Choroid plexus epithelial cell (primary cell): ENCODE results near the gene RAI1.

Experiments
- DNase-seq: peaks from one replicate; pipeline ENCODE4 v3.0.0-alpha.2; 2010; ENCODE audit warnings: low read depth
- H3K4me3 ChIP-seq: 2 replicates; pipeline ENCODE4 v1.5.1; 2011; ENCODE audit warnings: low read depth, mild to moderate bottlenecking, control low read depth, low read length, moderate library complexity
- TF ChIP-seq, protein P1 (sequence below): conservative IDR thresholded peaks from 2 replicates; pipeline ENCODE4 v1.5.1; 2011; ENCODE audit warnings: low read depth, mild to moderate bottlenecking, control low read depth, inconsistent platforms, low read length, moderate library complexity

Gene RAI1

DNA sequence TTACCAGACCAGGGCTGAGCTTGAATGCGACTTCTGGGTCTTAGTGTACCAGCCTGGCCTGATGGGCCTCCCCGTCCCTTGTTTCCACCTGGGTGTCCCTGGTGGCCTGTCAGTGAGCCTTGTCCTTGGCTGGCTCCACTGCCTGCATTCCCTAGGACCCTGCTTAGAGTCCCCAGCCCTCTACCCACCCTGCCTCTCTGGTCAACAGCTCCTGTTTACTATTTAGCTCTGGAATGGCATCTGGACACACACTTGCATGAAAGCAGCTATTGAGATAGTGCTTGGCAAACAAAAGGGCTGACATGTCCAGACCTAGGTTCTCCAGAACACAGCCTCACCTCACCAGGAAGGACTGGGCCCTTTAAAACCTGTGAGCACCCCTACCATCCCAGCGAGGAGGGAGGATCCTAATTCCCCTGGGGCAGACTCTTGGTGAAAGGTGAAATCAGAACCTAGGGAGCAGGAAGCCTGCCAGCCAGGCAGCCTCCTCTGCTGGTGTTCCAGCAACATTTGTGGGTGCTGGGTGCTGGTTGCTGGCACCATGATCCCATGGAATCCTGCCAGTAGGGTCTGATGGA, 38.8 kb downstream of the RAI1 start:
- no peak for DNase-seq
- TF ChIP-seq, protein P1, sequence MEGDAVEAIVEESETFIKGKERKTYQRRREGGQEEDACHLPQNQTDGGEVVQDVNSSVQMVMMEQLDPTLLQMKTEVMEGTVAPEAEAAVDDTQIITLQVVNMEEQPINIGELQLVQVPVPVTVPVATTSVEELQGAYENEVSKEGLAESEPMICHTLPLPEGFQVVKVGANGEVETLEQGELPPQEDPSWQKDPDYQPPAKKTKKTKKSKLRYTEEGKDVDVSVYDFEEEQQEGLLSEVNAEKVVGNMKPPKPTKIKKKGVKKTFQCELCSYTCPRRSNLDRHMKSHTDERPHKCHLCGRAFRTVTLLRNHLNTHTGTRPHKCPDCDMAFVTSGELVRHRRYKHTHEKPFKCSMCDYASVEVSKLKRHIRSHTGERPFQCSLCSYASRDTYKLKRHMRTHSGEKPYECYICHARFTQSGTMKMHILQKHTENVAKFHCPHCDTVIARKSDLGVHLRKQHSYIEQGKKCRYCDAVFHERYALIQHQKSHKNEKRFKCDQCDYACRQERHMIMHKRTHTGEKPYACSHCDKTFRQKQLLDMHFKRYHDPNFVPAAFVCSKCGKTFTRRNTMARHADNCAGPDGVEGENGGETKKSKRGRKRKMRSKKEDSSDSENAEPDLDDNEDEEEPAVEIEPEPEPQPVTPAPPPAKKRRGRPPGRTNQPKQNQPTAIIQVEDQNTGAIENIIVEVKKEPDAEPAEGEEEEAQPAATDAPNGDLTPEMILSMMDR = no peak
- H3K4me3 ChIP-seq = no peak overlapping the region

DNA sequence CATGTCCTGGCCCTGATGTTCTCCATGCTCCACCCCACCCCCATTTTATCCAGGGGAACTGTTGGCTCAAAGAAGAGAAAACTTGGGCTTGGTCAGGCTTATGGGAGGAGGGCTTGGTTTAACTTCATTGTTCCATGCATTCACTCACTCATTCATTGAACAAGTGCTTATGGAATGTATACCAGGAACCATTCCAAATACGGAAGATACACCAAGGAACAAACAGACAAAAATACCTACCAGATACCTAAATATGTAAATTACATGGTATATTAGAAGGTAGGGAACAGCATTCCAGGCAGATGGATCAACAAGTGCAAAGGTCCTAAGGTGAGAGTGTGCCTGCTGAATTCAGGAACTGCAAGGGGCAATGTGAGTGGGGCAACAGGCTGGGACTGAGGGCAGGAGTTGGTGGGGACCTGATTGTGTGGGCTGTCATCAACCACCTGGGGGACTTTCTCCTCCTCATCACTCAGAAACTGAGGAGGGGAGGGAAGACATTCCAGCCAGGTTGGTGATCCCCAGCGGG, 39.9 kb downstream of the RAI1 start:
- H3K4me3 ChIP-seq = no peak overlapping the region
- no peak for DNase-seq
- TF ChIP-seq, protein P1 = no peak

GRCh38 chr17:17722081-17722905, 41.0 kb downstream of the RAI1 start:
- peak; percentile 52 for DNase-seq

GRCh38 chr17:17722906-17723353, 41.7 kb downstream of the RAI1 start:
- H3K4me3 ChIP-seq = peak overlapping the region; percentile 70
- no peak for DNase-seq
- TF ChIP-seq, protein P1 = no peak

More at GRCh38 chr17:17722081-17722905, 41.0 kb downstream of the RAI1 start:
- TF ChIP-seq, protein P1 = peak; percentile 33
- peak overlapping the region; percentile 70 for H3K4me3 ChIP-seq

DNA sequence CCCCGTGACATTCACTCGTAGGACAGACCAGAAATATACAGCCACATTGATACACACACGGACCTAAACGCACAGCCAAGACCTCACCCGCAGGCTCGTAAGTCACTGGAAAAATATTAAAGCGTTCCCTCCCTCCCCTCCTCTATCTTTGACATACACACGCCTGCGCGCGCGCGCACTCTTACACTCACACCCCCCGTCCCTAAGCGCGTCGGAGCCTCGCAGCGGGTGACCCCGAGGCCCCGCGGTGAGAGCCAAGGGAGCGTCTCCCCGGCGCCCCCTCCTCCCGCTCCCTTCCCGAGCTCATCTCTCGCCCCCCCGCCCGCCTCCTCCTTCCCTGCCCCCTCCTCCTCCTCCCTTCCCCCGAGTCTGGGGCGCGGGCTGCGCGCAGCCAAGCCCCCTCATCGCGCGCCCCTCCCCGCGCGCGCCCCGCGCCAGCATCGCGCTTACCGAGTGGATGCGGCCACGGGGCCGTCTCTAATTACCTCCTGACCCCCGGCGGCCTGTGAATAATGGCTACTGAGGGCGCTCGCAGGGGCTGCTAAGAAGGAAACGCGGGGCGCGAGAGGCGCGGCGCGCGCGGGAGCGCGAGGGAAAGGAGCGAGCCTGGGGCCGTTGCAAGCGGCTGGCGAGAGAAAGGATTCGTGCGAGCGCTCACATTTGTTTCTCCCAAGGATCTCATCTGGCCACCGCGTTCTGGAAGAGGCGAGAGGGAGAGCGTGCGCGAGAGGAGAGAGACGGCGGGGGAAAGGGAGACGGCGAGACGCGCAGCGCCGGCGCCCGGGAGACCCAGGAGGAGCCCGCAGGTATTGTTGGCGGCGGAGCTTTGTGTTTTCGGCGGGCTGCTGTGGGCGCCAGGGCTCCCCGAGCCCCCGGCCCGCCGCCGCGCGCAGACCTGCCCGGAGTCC, 42.4 kb downstream of the RAI1 start:
- peak overlapping the region; percentile 70 for H3K4me3 ChIP-seq
- TF ChIP-seq, protein P1 = no peak
- peak; percentile 91 for DNase-seq

DNA sequence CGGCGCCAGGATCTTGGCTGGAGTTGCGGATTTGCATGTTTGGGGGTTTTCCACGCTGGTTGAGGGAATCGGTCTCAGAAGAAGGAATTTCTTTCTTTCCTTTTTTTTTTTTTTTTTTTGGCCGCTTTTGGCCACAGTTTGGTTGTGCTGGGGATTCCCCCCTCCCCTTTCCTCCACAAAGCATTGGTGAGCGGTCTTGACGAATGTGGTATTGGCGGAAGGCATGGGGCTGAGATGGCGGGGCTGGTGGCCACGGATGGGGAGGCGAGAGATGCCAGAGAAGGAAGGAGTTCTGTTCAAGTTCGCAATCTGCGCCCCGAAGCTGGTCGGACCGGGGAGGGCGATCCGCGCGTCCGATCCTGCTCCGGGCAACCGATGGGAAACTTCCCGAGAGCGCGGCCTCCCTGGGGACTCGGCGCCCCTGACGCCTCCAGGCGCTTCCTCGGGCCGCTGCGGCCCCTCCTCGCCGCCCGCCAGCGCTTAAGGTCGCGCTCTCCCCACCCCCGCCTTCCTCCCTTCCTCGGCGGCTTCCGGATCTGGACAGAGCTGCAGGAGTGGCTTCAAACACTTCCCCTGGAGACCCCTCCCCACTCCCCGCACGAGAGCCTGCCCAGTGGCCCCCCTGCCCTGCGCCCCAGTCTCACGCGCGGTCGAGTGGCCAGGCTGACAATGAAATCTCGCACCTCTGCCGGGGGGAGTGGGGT, 43.2 kb downstream of the RAI1 start:
- TF ChIP-seq, protein P1 = no peak
- peak; percentile 61 for DNase-seq
- peak overlapping the region; percentile 70 for H3K4me3 ChIP-seq
